GM19463 (cell line): ENCODE measurements around the gene ANKRD40CL.
"Not testable (repeated sequence)": the region's sequence is repeated elsewhere in the genome, so short reads cannot be mapped to it uniquely, and the experiment has no call there.

Source experiments
- ATAC-seq: cut with Tn5 transposase; IDR thresholded peaks from one replicate; pipeline ENCODE4 v1.9.1; 2021; ENCODE audit warnings: mild to moderate bottlenecking, moderate library complexity; ENCODE audit not compliant: unreplicated experiment

The ANKRD40CL gene, protein sequence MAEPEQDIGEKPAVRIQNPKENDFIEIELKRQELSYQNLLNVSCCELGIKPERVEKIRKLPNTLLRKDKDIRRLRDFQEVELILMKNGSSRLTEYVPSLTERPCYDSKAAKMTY

DNA sequence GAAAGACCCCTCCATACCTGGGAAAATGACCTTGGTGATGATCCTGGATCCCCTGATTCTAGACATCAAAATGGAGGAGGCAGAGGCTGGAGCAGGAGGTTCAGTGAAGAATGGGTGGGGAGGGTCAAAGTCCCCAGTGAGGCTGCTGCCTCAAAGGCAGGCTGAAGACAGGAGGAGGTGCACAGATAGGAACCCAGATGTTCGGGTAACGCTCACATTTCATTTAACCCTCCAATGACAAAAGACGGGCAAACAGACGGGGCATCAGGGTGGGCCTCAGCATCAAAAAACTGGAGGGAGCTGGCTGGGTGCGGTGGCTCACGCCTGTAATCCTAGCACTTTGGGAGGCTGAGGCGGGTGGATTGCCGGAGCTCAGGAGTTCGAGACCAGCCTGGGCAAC, at the start of gene ANKRD40CL:
ANKRD40CL (minus strand) TSS at position 73 of the 400 bp plus-strand sequence. CDS start 605 bp downstream, outside the sequence.
- ATAC-seq: no peak

DNA sequence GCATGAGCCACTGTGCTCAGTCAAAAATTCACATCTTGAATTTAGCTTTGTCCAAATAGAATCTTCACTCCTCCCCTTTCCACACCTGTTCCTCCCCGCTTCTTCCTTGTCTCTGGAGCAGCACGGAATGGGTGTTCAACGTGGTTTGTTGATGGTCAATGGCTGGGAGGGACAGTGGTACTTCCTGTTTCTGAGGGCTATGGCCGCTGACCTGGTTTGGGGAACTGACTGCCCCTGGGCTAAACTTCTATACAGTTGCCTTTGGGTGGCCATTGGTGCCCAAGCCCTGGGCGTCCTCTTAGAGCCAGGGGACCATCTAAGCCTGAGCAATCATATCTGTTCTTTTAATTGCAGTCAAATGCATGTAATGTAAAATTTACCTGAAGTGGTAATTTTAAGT, 49.0 kb upstream of the ANKRD40CL start:
- no peak for ATAC-seq

DNA sequence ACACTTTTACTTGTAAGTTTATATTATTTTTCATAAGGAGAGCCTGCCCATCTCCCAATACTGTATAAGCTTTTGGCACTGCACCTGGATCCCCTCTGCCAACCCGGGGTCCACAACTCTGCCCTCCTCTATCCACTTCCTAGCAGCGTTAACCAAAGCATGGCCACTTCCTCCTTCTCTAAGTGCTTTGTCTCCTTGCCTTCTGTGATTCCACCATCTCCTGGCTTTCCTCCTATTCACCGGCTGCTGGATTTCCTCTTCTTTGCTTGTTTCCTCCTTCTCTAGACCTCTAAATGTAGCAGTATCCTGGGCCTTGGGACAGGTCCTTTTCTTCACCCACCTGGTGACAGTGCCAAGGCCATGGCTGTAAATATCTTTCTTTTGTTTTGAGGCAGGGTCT, 48.1 kb upstream of the ANKRD40CL start:
- no peak for ATAC-seq

DNA sequence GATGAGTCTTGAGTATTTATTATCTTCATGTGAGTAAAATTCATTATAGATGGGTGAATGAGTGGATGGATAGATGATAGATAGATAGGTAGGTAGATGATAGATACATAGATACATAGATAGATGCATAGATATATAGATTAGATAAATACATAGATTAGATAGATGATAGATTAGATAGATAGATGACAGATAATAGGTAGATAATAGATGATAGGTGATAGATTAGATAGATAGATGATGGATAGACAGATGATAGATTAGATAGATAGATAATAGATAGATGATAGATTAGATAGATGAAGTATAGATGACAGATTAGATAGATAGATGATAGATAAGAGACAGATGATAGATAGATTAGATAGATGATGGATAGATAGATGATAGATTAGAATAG, 46.3 kb upstream of the ANKRD40CL start:
- no peak for ATAC-seq

DNA sequence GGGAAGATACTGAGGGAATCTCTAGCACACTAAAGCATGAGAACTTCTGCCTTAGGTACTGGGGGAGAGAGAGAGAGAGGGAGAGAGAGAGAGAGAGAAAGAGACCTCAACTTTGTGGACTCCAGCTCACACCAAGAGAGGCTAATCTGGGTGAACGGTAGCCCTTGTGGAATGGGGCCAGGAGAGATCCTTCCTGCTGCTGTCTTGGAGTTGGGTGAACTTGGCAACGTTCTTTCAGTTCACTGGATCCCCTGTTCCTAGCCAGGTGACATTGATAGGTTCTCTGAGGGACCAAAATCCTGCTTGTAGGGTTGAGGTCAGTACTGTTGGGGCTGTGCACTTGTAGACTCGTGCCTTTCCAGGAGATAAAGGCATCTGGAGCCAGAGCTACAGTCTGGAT, 41.6 kb upstream of the ANKRD40CL start:
- no peak for ATAC-seq

DNA sequence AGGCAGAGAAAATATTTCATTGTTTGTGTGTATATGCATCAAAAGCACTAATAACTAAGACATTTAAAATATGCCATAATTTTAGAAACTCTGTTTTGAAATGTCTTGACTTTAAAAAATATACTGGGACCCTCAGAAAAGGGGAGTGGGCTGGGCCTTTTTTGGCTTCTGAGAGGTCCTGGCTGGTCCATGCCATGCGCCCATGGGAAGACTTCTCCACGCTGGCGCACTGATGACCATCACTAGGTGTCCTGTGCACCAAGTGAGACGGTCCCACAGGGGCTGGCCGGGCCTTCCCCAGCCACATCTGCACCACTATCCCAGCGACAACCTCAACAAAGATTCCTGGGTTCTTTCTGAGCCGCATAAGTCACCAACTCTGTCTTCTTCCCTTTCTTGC, 41.1 kb upstream of the ANKRD40CL start:
- no peak for ATAC-seq

DNA sequence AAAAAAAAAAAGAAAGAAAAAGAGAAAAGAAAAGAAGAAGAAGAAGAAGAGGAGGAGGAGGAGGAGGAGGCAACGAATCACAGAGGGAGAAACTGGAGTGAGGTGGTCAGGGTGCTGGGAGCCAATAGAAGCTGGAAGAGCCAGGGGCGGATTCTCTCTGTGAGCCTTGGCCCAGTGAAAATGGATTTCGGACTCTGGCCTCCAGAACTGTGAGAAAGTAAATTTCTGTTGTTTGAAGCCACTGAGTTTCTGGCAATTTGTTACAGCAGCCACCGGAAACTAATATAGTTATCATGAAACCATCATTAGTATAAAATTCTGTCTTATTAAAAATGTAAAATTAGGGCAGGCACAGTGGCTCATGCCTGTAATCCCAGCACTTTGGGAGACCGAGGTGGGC, 40.4 kb upstream of the ANKRD40CL start:
- ATAC-seq: no peak

DNA sequence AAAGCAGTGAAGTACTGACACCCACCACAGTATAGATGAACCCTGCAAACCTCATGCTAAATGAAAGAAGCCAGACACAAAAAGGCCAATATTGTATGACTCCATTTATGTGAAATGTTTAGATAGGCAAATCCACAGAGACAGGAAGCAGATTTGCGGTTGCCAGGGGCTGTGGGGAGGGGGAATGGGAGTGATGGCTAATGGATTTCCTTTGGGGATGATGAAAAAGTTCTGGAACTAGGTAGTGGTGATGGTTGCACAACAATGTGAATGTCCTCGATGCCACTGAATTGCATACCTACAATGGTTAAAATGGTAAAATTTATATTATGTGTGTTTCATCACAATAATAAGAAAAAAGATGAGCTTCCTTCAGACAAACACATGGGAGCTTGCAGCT, 39.7 kb upstream of the ANKRD40CL start:
- no peak for ATAC-seq

DNA sequence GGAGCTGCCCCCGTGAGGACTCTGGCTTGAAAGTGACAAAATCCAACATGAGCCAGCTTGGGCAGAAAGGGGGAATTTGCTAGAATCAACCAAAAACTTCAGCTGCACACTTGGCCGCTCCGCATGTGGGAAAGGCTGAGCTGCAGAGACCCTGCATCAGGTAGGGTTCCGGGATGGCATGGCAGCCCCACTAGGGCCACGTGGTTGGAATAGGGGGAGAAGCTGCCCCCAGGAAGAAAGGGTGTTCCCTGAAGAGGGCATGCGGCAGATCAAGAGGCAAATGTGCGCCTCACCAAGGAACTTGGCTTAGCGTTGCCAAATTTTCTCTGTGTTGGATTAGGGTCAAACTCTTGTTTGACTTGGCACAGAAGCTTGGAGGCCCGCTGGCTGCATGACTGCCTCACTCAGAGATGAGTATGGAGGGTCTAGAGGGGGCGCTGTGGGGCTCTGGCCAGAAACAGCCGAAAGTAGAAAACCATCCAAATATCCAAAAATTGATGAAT, 38.9 kb upstream of the ANKRD40CL start:
- no peak for ATAC-seq

DNA sequence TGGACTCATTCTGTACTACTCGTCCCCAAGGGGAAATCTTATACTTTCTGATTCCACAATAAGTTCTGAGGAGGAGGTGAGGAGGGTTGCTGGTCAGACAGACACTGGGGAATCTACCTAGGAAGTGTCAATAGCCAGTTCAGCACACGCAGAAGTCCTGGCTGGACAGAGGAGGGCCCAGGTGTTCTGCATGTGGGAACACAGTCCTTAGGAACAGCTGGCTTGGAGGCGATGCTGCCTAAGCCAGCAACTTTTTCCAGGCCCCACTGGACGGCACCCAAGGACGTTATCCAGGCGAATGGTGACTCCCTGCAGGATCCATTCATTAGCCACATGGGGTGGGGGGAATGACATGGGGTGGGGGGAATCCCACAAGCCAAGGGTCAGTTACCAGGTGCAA, 38.2 kb upstream of the ANKRD40CL start:
- no peak for ATAC-seq

DNA sequence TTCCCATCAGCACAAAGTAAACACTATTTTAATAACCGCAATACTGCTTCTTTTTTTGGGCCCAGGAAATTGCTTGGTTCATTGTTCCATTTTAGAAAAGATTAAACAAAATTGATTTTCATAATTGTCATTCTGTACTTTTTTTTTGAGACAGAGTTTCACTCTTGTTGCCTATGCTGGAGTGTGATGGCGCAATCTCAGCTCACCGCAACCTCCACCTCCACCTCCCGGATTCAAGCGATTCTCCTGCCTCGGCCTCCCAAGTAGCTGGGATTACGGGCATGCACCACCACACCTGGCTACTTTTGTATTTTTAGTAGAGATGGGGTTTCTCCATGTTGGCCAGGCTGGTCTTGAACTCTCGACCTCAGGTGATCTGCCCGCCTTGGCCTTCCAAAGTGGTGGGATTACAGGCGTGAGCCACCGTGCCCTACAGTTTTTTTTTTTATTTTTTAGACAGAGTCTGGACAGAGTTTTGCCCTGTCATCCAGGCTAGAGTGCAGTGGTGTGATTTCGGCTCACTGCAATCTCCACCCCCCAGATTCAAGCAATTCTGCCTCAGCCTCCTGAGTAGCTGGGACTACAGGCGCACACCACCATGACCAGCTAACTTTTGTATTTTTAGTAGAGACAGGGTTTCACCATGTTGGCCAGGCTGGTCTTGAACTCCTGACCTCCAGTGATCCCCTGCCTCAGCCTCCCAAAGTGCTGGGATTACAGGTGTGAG, 37.6 kb upstream of the ANKRD40CL start:
- ATAC-seq: not testable (repeated sequence)

DNA sequence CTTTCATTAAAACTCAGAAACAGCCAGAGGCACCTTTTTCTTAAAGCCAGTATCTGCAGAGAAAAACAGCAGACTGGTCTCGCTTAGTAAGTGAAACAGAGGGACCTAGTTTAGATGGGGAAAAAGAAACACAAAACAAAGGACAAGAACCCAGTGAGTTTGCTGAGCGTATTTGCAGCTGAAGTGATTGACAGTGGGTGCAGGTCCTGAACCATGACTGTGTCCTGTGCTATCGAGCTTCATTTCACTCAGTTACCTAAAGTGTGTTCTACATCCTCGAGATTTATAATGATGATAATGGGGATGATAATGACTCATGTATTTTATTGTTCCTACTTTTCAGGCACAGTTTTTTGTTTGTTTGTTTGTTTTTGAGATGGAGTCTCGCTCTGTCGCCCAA, 36.4 kb upstream of the ANKRD40CL start:
- no peak for ATAC-seq

DNA sequence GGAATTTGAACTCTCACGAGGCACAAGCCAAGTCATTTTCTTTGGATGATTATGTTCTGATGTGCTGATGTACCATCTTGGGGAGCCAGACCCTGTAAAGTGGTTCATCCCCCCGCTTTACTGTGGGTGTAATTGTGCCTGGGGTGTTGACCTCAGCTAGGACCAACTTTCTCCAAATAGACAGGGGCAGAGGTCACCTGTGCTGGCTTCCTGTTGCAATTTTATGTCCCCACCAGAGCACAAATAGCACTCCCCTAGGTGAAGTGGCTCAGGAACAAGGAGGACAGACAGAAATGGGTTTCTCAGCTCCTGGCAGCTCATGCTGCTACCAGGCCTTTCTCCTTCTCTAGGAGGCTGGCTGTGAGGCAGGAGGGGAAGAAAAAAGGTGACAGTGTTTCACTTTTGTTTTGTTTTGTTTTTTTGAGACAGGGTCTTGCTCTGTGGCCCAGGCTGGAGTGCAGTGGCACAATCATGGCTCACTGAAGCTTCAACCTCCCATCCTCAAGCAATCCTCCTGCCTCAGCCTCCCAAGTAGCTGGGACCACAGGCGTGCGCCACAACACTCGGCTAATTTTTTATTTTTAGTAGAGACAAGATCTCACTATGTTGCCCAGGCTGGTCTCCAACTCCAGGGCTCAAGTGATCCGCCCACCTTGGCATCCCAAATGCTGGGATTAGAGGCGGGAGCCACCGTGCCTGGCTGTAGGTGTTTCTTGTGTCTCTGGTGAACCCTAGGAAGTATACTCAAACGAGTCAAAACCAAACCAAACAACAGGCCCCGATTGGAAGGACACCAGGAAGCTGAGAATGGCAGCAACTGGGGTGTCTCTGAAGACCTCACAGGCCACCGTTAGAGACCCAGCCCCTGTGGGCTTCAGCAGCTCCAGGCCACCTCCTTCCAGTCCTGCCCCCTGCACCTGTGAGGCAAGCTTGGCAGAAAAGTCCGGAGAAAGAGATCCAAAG, 35.6 kb upstream of the ANKRD40CL start:
- ATAC-seq: no peak

DNA sequence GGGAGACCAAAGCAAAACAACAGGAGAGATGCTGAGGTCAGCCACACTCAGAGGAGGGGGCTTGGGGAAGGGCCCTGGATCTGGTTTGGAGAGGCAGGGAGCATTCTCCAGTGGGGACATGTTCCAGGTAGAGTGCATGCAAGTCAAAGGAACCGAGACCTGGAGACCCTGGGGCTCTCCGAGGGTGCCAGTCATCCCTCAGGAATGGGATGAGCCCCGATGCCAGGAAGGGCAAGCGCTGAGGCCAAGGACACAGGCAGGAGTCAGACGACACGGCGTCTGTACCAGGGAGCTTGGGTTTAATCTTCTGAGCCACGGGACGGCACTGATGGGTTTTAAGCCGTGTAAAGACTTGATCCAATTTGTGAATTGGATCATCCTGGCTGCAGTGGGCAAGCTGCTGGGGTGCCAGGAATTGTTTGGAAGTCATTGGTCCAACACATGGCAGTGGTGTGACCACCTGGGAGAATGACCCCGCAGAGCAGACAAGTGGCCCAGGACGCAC, 32.9 kb upstream of the ANKRD40CL start:
- ATAC-seq: no peak

DNA sequence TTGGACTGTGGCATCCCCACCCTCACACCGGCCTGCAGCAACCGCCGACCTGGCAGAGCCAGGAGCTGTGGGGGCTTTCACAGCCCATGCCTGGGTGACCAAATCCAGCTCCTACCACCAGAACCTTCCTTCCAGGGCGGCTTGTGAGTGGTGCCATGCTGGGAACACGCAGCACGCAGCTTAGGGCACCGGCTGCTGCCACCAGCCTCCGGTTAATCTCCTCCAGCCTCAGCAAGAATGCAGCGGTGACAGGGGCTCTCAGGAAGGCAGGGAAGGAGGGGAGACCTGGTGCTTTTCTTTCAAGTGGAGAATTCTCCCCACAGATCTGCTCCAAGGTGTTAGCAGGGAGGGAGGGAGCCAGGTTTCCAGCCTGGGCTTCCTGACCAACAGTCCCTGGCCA, 32.3 kb upstream of the ANKRD40CL start:
- ATAC-seq: no peak

DNA sequence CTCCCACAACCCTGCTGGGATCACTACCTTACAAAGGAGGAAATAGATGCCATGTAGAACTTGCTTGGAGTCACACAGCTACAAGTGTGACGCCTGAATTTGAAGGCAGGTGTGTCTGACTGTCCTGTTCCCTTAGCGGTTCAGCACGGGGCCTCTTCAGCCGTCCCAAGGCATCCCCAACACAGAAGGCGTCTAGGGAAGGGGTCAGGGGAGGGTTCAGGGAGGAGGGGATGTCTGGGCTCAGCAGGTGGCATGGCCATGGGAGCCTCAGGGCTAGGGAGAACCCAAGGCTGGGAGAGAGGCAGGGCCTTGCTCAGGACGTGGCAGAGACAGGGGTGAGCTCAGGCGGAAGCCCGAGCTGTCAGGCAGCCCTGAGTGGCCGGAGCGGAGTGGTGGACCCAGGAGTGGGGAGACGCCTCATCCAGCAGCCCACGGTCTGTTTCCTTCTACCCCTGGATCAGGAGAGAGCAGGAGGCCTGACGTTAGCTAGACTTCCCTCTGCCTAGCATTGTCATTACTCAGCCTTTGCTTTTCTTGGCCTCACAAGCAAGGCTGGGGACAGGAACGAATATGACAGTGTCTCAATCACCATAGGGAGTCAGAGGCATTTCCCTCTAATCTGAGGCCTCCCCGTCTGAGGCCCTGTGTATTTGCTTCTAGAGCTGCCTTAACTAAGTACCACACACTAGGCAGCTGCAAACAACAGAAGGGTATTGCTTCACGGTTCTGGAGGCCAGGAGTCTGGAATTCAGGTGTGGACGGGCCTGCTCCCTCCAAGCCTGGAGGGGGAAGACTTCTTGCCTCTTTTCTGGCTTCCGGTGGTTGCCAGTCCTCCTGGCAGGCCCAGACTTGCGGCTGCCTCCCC, 31.3 kb upstream of the ANKRD40CL start:
- no peak for ATAC-seq

DNA sequence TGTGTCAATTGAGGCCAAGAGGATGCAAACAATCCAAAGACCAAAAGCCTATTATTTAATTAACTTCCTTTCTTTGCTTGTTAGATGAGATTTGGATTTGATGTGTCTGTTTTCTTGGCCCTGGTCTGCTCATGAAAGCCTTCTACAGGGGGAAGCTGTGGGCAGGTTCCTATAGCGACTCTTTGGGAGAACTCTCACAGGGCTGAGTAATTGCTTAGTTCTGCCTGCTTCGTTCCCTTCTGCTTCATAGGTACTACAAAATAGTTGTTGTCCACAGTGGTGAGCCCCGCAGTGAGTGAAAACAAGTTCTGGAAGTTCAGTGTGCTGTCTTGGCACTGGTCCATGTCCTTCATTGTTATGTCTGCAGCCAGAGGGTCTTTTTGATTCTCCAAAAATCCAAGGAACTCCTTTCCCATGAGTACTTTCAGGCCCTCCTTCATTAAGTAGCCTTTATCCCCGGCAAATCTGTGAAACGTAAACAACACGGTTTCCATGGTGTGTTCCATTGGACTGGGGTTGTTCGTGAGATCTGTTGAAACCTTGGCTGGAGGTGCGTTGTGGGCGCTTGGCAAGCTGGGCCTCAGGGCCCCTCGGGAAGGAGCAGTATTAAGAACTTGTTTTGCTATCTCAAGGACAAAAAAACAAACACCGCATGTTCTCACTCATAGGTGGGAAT, 30.0 kb upstream of the ANKRD40CL start:
- ATAC-seq: no peak

DNA sequence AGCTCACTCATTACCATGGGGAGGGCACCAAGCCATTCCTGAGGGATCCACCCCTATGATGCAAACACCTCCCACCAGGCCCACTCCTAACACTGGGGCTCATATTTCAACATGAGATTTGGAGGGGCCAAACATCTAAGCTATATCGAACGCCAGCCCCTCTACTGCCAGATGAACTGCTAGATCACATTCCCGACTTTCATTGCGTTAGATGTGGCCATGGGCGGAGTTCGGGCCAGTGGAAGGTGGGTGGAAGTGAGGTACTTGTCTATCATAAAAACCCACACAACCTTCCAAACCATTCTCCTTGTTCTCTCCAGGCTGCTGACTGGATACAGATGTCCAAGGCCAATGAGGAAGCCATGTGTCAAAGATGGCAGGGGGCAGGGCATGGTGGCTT, 27.0 kb upstream of the ANKRD40CL start:
- ATAC-seq: no peak

DNA sequence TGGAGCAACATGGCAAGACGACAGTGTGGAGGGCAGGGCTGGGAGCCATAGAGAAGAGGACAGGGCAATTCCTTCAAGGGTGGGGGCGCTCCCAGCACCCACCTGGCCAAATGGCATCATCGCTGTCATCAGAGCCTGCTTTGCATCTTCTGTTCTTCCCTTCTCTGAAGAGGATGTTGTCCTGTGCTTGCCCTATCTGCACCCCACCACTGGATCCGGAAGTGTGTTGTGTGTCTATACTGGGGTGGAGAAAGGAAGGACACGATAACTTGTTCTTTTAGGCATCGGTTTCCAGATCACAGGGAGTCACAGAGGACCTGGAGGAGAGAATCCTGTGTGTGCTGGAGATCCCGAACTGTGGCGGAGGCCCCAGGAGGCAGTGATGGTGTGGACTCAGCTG, 25.7 kb upstream of the ANKRD40CL start:
- ATAC-seq: no peak

DNA sequence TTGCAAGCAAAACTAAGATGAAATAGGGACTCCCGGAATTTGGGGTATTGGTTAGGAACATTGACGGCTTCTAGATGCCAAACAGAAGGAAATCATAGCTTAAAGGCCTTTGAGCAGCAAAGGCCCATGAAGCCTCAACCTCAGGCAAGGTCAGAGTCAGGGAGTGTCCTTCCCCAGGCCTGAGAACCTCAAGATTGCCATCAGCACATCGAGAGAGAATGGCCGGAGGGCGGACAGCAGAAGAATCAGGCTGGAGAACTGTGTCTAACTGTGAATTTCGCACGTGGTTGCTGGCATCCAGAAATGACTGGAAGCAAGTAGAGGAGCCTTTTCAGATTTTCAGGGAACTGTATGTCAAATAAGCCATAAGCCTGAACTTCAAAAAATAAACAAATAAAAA, 24.8 kb upstream of the ANKRD40CL start:
- ATAC-seq: no peak
